HCT116 (cell line): ENCODE results near the gene IFT122. TPM values are rescaled to one million over a fixed set of nuclear protein-coding genes. Genes with fewer than 3 reads are reported as not detected.

Experiments used
- ATAC-seq: fragments of 200-7000 bp; cut with Tn5 transposase; 2 replicates; pipeline ENCODE4 v1.9.1; 2020; ENCODE audit warnings: mild to moderate bottlenecking, moderate library complexity
- BruUV-seq: library from RNA; stranded (reverse); fragments of 400-500 nt; replicated peaks from 2 replicates; lab custom pipeline; 2021; lab: Mats Ljungman, UMichigan
- CTCF ChIA-PET: fragments of 300-600 bp; sonication (Branson Sonifier 250); formaldehyde crosslinking; loops from one replicate; lab custom pipeline; 2021; ENCODE audit warnings: antibody characterized with exemption; lab: Charles Lee
- POLR2A ChIA-PET: fragments of 300-600, 350-600 bp; sonication (Branson Sonifier 250); formaldehyde crosslinking; loops from one replicate; lab custom pipeline; 2021; ENCODE audit warnings: antibody characterized with exemption; lab: Charles Lee
- RAD21 ChIA-PET, 2 experiments: fragments of 300-600 bp; sonication (Branson Sonifier 250); formaldehyde crosslinking; loops; one replicate each; lab custom pipeline; 2023; ENCODE audit warnings: low total read pairs in 2 of 2; ENCODE audit not compliant: uncharacterized antibody in 2 of 2, unreplicated experiment in 2 of 2, low non-redundant PET in 1 of 2; lab: Charles Lee
- DNase-seq: peaks from one replicate; pipeline ENCODE4 v3.0.0-alpha.2; 2010; ENCODE audit warnings: low read depth, low spot score
- H2AFZ ChIP-seq: fragments of 200-600 bp; shearing (Covaris generic), sonication (generic); 2 replicates; pipeline ENCODE4 v1.6.1; 2017; ENCODE audit warnings: low read depth, mixed run types, mixed read lengths, antibody characterized with exemption, low read length; ENCODE audit not compliant: poor library complexity, severe bottlenecking
- H3K27ac ChIP-seq: 2 replicates; pipeline ENCODE4 v1.5.1; 2012; ENCODE audit warnings: low read depth, low read length
- H3K27me3 ChIP-seq: fragments of 200-600 bp; sonication (generic); 2 replicates; pipeline ENCODE4 v1.6.1; 2016; ENCODE audit warnings: mixed run types, low read length, mixed read lengths; ENCODE audit not compliant: insufficient read depth
- H3K36me3 ChIP-seq, 2 experiments: fragments of 200-500 bp in 1 of 2; fragments of 200-600 bp in 1 of 2; sonication (Bioruptor generic) in 1 of 2; sonication (generic) in 1 of 2; 2 replicates each; pipeline versions ENCODE4 v1.5.1 to v1.6.1; 2014 to 2016; ENCODE audit warnings: low read length in 2 of 2, inconsistent platforms in 1 of 2, mixed read lengths in 1 of 2, mixed run types in 1 of 2; ENCODE audit not compliant: insufficient read depth in 2 of 2, control insufficient read depth in 1 of 2
- H3K4me1 ChIP-seq, 2 experiments: fragments of 200-600 bp in 1 of 2; sonication (generic) in 1 of 2; 2 replicates each; pipeline versions ENCODE4 v1.5.1 to v1.6.1; 2012 to 2017; ENCODE audit warnings: low read length in 2 of 2, inconsistent platforms in 1 of 2, mild to moderate bottlenecking in 1 of 2, mixed read lengths in 1 of 2, mixed run types in 1 of 2, moderate library complexity in 1 of 2; ENCODE audit not compliant: insufficient read depth in 2 of 2, control insufficient read depth in 1 of 2
- H3K4me2 ChIP-seq: fragments of 200-600 bp; sonication (generic); 2 replicates; pipeline ENCODE4 v1.6.1; 2017; ENCODE audit warnings: mixed run types, low read length, mixed read lengths
- H3K4me3 ChIP-seq, 2 experiments: fragments of 200-600 bp in 1 of 2; sonication (generic) in 1 of 2; replicated peaks in 1 of 2; 2 replicates each; pipeline ENCODE4 v1.5.1; 2011 to 2016; ENCODE audit warnings: low read length in 2 of 2, control low read depth in 1 of 2, low read depth in 1 of 2, mild to moderate bottlenecking in 1 of 2, mixed read lengths in 1 of 2, mixed run types in 1 of 2
- H3K79me2 ChIP-seq: fragments of 200-600 bp; sonication (generic); 2 replicates; pipeline ENCODE4 v1.6.1; 2017; ENCODE audit warnings: mild to moderate bottlenecking, mixed run types, low read length, moderate library complexity, mixed read lengths; ENCODE audit not compliant: insufficient read depth
- H3K9ac ChIP-seq: fragments of 200-600 bp; sonication (generic); 2 replicates; pipeline ENCODE4 v1.6.1; 2016; ENCODE audit warnings: low read length, mixed read lengths
- H3K9me2 ChIP-seq: fragments of 200-600 bp; sonication (generic), shearing (Covaris generic); 2 replicates; pipeline ENCODE4 v1.6.1; 2017; ENCODE audit warnings: mixed run types, mild to moderate bottlenecking, moderate library complexity; ENCODE audit not compliant: insufficient read depth
- H3K9me3 ChIP-seq, 2 experiments: fragments of 200-500 bp in 1 of 2; fragments of 200-600 bp in 1 of 2; sonication (Bioruptor generic) in 1 of 2; sonication (generic) in 1 of 2; 2 replicates each; pipeline ENCODE4 v1.6.1; 2014 to 2017; ENCODE audit warnings: low read length in 2 of 2, mixed read lengths in 2 of 2, inconsistent platforms in 1 of 2, low read depth in 1 of 2, mild to moderate bottlenecking in 1 of 2, mixed run types in 1 of 2, moderate library complexity in 1 of 2; ENCODE audit not compliant: control insufficient read depth in 1 of 2, insufficient read depth in 1 of 2
- H4K20me1 ChIP-seq: fragments of 200-600 bp; sonication (generic), shearing (Covaris generic); 2 replicates; pipeline ENCODE4 v1.6.1; 2017; ENCODE audit warnings: mixed run types, mild to moderate bottlenecking, moderate library complexity; ENCODE audit not compliant: insufficient read depth
- EZH2phosphoT487 ChIP-seq: fragments of 200-600 bp; IDR thresholded peaks from 2 replicates; pipeline ENCODE4 v1.6.1; 2018; ENCODE audit warnings: antibody characterized with exemption, borderline replicate concordance
- POLR2AphosphoS5 ChIP-seq: IDR thresholded peaks from 2 replicates; pipeline ENCODE4 v1.6.1; 2011; ENCODE audit warnings: mild to moderate bottlenecking, low read depth, low read length, moderate library complexity
- SP1 ChIP-seq: IDR thresholded peaks from 2 replicates; pipeline ENCODE4 v1.6.1; 2012; ENCODE audit warnings: low read depth
- TCF7L2 ChIP-seq: IDR thresholded peaks from 2 replicates; pipeline ENCODE4 v1.7.0; 2011; ENCODE audit warnings: borderline replicate concordance, inconsistent platforms; ENCODE audit not compliant: insufficient read depth, insufficient read length; ENCODE audit errors: extremely low read depth
- intact Hi-C: fragments of 100-400 bp; cut with micrococcal nuclease; formaldehyde crosslinking; loops from 2 replicates; pipeline ENCODE4 v1.10.0; 2022
- total RNA-seq: library from RNA; stranded (reverse); gene quantifications from one replicate; pipeline ENCODE4 v1.2.1, GENCODE V29; 2021; ENCODE audit not compliant: unreplicated experiment
- TF ChIP-seq, protein P1 (sequence below): IDR thresholded peaks from 2 replicates; pipeline ENCODE4 v1.6.1; 2011; ENCODE audit warnings: mild to moderate bottlenecking, low read length, moderate library complexity; ENCODE audit not compliant: insufficient replicate concordance; ENCODE audit errors: extremely low read depth
- TF ChIP-seq, protein P2 (sequence below): IDR thresholded peaks from 2 replicates; pipeline ENCODE4 v1.6.1; 2012

IFT122 gene
- total RNA-seq, 1 experiment from 2014 or later = 21.4 TPM

DNA sequence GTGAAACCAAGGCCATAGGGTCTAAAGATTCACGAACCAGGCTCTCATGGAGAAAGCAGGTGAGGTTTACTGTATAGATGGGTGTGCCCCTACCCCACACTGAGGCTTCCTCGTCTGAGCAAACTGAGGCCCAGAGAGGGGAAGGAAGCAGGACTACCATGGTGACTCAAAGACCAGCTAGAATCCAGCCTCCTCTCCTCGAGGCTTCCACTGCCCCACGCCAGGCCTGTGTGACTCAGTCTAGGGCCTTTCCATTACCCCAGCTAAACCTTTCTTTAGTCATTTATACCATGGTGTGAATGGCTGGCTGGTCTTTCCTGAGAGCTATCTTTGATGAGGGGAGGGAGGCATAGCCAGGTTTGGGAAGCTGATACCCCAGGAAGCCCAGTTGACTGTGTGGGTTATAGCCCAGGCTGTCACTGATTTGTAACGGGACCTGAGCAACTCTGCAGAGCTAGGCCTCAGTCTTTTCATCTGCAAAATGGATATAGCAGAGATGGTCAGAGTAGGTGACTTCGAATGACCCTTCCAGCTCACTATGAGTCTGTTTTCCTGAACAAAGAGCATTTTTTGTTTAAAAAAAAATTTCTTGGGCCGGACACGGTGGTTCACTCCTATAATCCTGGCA, 85.4 kb downstream of the IFT122 start:
- no peak overlapping the region for H3K9ac ChIP-seq
- H2AFZ ChIP-seq = no peak overlapping the region
- BruUV-seq = no TSS peak
- no peak overlapping the region for H3K4me2 ChIP-seq
- H3K4me3 ChIP-seq = no peak overlapping the region
- intact Hi-C loops = no loop called here
- H4K20me1 ChIP-seq = no peaks in the 10 kb centered on the region
- no peak overlapping the region for H3K27ac ChIP-seq
- H3K27me3 ChIP-seq = no peaks in the 10 kb centered on the region
- no peaks in the 10 kb centered on the region for H3K79me2 ChIP-seq
- H3K9me3 ChIP-seq = no peaks in the 10 kb centered on the region
- TF ChIP-seq SP1 = no peak
- TF ChIP-seq, protein P1, sequence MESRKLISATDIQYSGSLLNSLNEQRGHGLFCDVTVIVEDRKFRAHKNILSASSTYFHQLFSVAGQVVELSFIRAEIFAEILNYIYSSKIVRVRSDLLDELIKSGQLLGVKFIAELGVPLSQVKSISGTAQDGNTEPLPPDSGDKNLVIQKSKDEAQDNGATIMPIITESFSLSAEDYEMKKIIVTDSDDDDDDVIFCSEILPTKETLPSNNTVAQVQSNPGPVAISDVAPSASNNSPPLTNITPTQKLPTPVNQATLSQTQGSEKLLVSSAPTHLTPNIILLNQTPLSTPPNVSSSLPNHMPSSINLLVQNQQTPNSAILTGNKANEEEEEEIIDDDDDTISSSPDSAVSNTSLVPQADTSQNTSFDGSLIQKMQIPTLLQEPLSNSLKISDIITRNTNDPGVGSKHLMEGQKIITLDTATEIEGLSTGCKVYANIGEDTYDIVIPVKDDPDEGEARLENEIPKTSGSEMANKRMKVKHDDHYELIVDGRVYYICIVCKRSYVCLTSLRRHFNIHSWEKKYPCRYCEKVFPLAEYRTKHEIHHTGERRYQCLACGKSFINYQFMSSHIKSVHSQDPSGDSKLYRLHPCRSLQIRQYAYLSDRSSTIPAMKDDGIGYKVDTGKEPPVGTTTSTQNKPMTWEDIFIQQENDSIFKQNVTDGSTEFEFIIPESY = no peak
- no peak for TF ChIP-seq POLR2AphosphoS5
- TF ChIP-seq EZH2phosphoT487 = no peak
- no peak for TF ChIP-seq TCF7L2
- TF ChIP-seq, protein P2, sequence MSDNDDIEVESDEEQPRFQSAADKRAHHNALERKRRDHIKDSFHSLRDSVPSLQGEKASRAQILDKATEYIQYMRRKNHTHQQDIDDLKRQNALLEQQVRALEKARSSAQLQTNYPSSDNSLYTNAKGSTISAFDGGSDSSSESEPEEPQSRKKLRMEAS = no peak
- RAD21 ChIA-PET = no interaction called here
- no peaks in the 10 kb centered on the region for H3K4me1 ChIP-seq
- ATAC-seq (no peak), DNase-seq (no peak)
- CTCF ChIA-PET = no interaction called here
- H3K36me3 ChIP-seq = no peaks in the 10 kb centered on the region
- POLR2A ChIA-PET = no interaction called here
- H3K9me2 ChIP-seq = no peaks in the 10 kb centered on the region
